GM12873 (cell line): ENCODE results near the gene CTDP1.

Experiments used
- CTCF ChIP-seq: IDR thresholded peaks from 2 replicates; pipeline ENCODE4 v1.5.1; 2012; ENCODE audit warnings: low read depth, mild to moderate bottlenecking, moderate library complexity, low read length, control low read depth; ENCODE audit not compliant: insufficient read depth; ENCODE audit errors: missing control alignments

The CTDP1 gene

GRCh38 chr18:79798346-79798998 is 118.9 kb downstream of the CTDP1 start:
- no peak for TF ChIP-seq CTCF

- no peak for TF ChIP-seq CTCF
These were observed 119.4 kb downstream of the CTDP1 start for GRCh38 chr18:79798999-79799370.

GRCh38 chr18:79799619-79800370 is 120.2 kb downstream of the CTDP1 start:
- no peak for TF ChIP-seq CTCF

- no peak for TF ChIP-seq CTCF
These were observed 121.0 kb downstream of the CTDP1 start for GRCh38 chr18:79800371-79801180.

GRCh38 chr18:79801217-79801616 is 121.6 kb downstream of the CTDP1 start:
- TF ChIP-seq CTCF: no peak

- no peak for TF ChIP-seq CTCF
These were observed 122.0 kb downstream of the CTDP1 start for GRCh38 chr18:79801641-79802040.

- TF ChIP-seq CTCF: no peak
These were observed 122.7 kb downstream of the CTDP1 start for GRCh38 chr18:79802298-79802697.
